ENCODE measurements around the gene HPCAL1. TPM values are rescaled to one million over a fixed set of nuclear protein-coding genes. Genes with fewer than 3 reads are reported as not detected.

The HPCAL1 gene
- total and polyA plus RNA-seq, 2 of the 4 experiments (the other 2 are of a cell fraction): 8.2 to 33.7 TPM

- H3K9me1 ChIP-seq (ENCODE audit: insufficient read depth, low read length): peaks cover 10% of the 10 kb centered on the region
- H4K20me1 ChIP-seq (ENCODE audit: insufficient read depth, low read length): peaks cover 20% of the 10 kb centered on the region
- intact Hi-C loops (cut with micrococcal nuclease): no loop called here
- H3K27me3 ChIP-seq (ENCODE audit: control insufficient read depth, insufficient read depth, low read length): no peaks in the 10 kb centered on the region
- ChIA-PET POLR2A (ENCODE audit: unreplicated experiment) (no interaction called here), CTCF (no interaction called here)
- dilution Hi-C loops (cut with HindIII; ENCODE audit: low sequenced_read_pairs, unreplicated experiment): no loop called here
- WGBS, 2 experiments (ENCODE audit: extremely low coverage in 2 of 2, insufficient read length in 1 of 2): 86% methylated on average over 3 of the region's 14 CpGs; no CpG with 5 or more reads in 1 of the 2 experiments
- no peak overlapping the region for H2AK9ac ChIP-seq (replicated peaks; ENCODE audit: low read depth, low read length, poor library complexity)
- no peaks in the 10 kb centered on the region; the same call in 1 of the 2 replicates for H3K36me3 ChIP-seq (ENCODE audit: control insufficient read depth, insufficient read depth, low read length)
- no peak overlapping the region for H3K18ac ChIP-seq (ENCODE audit: low read depth, low read length)
- H3K4me3 ChIP-seq (ENCODE audit: insufficient read depth, low read depth, low read length): no peak overlapping the region
- no peak overlapping the region for H2BK15ac ChIP-seq (ENCODE audit: low read depth, low read length)
- no TSS peak for BruUV-seq (replicated peaks)
- H2AFZ ChIP-seq (replicated peaks; ENCODE audit: low read length, poor library complexity): no peak overlapping the region
- no peak overlapping the region for H2BK5ac ChIP-seq (ENCODE audit: low read depth, low read length, poor library complexity, severe bottlenecking)
- H2BK20ac ChIP-seq (ENCODE audit: low read depth, low read length): no peak overlapping the region
- H3K4ac ChIP-seq (ENCODE audit: low read depth, low read length): no peak overlapping the region
- H3K4me1 ChIP-seq (ENCODE audit: control insufficient read depth, insufficient read depth, low read length): no peaks in the 10 kb centered on the region
- H3K4me2 ChIP-seq (ENCODE audit: low read depth, low read length): no peak overlapping the region
- no peaks in the 10 kb centered on the region for H3K9me3 ChIP-seq (ENCODE audit: control insufficient read depth, insufficient read depth, low read length)
- H4K5ac ChIP-seq (ENCODE audit: low read depth, low read length): no peak overlapping the region
- H4K8ac ChIP-seq (ENCODE audit: low read depth in 2 of 2, low read length in 2 of 2): no peak overlapping the region
- DNase-seq (no peak), ATAC-seq (ENCODE audit: low read depth) (no peak)
- no peak overlapping the region for H3K27ac ChIP-seq (ENCODE audit: insufficient read depth, low read length)
- no peak overlapping the region for H3K56ac ChIP-seq (ENCODE audit: extremely low read depth, insufficient read depth, low read length)
- peaks cover 7 to 22% of the 10 kb centered on the region in 2 experiments; a peak in 3 of 4 replicates for H3K79me1 ChIP-seq (ENCODE audit: low read depth in 1 of 2, low read length in 2 of 2)
- no peak overlapping the region for H2BK120ac ChIP-seq (ENCODE audit: low read depth, low read length)
- no peak overlapping the region for H3K23ac ChIP-seq (ENCODE audit: low read depth, low read length)
- no peak overlapping the region for H4K91ac ChIP-seq (ENCODE audit: insufficient read depth, low read depth, low read length)
- in situ Hi-C loops (cut with MboI; ENCODE audit: low sequenced_read_pairs): no loop called here
- H3K14ac ChIP-seq (replicated peaks; ENCODE audit: low read depth, low read length): no peak overlapping the region
- H2AK5ac ChIP-seq (ENCODE audit: low read depth, low read length): no peak overlapping the region
- no peak overlapping the region for H3K9ac ChIP-seq (ENCODE audit: low read depth, low read length)
- no peak for TF ChIP-seq SMC3 (IDR thresholded peaks at IDR 0.05; ENCODE audit: low read depth, low read length)
- TF ChIP-seq CEBPB (IDR thresholded peaks at IDR 0.05; ENCODE audit: low read depth, low read length): no peak
- no peak for TF ChIP-seq USF2 (IDR thresholded peaks at IDR 0.05; ENCODE audit: low read depth, low read length)
- no peak for TF ChIP-seq FOS (IDR thresholded peaks at IDR 0.05; ENCODE audit: low read depth, low read length)
- TF ChIP-seq MAFK (IDR thresholded peaks at IDR 0.05; ENCODE audit: low read depth, low read length): no peak
- no peak for TF ChIP-seq RAD21 (IDR thresholded peaks at IDR 0.05; ENCODE audit: low read length)
- no peak for TF ChIP-seq RFX5 (IDR thresholded peaks at IDR 0.05; ENCODE audit: low read depth, low read length)
- TF ChIP-seq BHLHE40 (IDR thresholded peaks at IDR 0.05; ENCODE audit: low read depth, low read length): no peak
- TF ChIP-seq ELK1 (IDR thresholded peaks at IDR 0.05; ENCODE audit: borderline replicate concordance, low read depth, low read length): no peak
- no peak for TF ChIP-seq CHD1 (IDR thresholded peaks at IDR 0.05; ENCODE audit: low read depth, low read length)
- TF ChIP-seq POLR2A (IDR thresholded peaks at IDR 0.05; ENCODE audit: low read depth, low read length): no peak
- TF ChIP-seq CTCF (conservative IDR thresholded peaks at IDR 0.05; ENCODE audit: low read depth, low read length): no peak
- no peak for TF ChIP-seq MXI1 (IDR thresholded peaks at IDR 0.05; ENCODE audit: borderline replicate concordance, low read depth, low read length)
Measured at GRCh38 chr2:10369269-10370255, 66.9 kb downstream of the HPCAL1 start.
